Osteocyte (in vitro differentiated cells): Measurements from ENCODE around the gene AKAP6. TPM values are rescaled to one million over a fixed set of nuclear protein-coding genes. Genes with fewer than 3 reads are reported as not detected.

Experiments used
- DNase-seq: peaks from one replicate; pipeline ENCODE4 v3.0.0; 2021; ENCODE audit warnings: mixed read lengths; ENCODE audit not compliant: unreplicated experiment; ENCODE audit errors: extremely low spot score
- H3K27ac Mint-ChIP-seq: one replicate; pipeline ENCODE4 v1.8.0; 2021; ENCODE audit warnings: mild to moderate bottlenecking, mixed read lengths; ENCODE audit not compliant: unreplicated experiment
- H3K27me3 Mint-ChIP-seq: one replicate; pipeline ENCODE4 v1.8.0; 2021; ENCODE audit warnings: mixed read lengths; ENCODE audit not compliant: unreplicated experiment
- H3K36me3 Mint-ChIP-seq: one replicate; pipeline ENCODE4 v1.8.0; 2021; ENCODE audit warnings: mixed read lengths; ENCODE audit not compliant: unreplicated experiment
- H3K4me1 Mint-ChIP-seq: one replicate; pipeline ENCODE4 v1.8.0; 2021; ENCODE audit warnings: mixed read lengths; ENCODE audit not compliant: unreplicated experiment
- H3K4me3 Mint-ChIP-seq: one replicate; pipeline ENCODE4 v1.8.0; 2021; ENCODE audit warnings: mild to moderate bottlenecking, moderate library complexity, mixed read lengths; ENCODE audit not compliant: unreplicated experiment
- H3K9me3 Mint-ChIP-seq: one replicate; pipeline ENCODE4 v1.8.0; 2021; ENCODE audit warnings: mixed read lengths; ENCODE audit not compliant: unreplicated experiment
- CTCF ChIP-seq: fragments of 200-600 bp; sonication (generic); IDR thresholded peaks from 2 replicates; pipeline ENCODE4 v1.5.0; 2021; ENCODE audit warnings: antibody characterized with exemption, mild to moderate bottlenecking, moderate library complexity
- total RNA-seq: library from RNA; stranded (reverse); gene quantifications from 2 replicates; pipeline ENCODE4 v1.2.1, GENCODE V29; 2021

Gene AKAP6
- total RNA-seq, 1 donor from 2014 or later: 4.1 TPM

- no peaks in the 10 kb centered on the region for H3K9me3 Mint-ChIP-seq
- TF ChIP-seq CTCF: no peak
- H3K4me1 Mint-ChIP-seq: peaks cover 12% of the 10 kb centered on the region
- DNase-seq: no peak
- H3K27me3 Mint-ChIP-seq: no peaks in the 10 kb centered on the region
- H3K4me3 Mint-ChIP-seq: no peak overlapping the region
- no peak overlapping the region for H3K27ac Mint-ChIP-seq
- H3K36me3 Mint-ChIP-seq: no peaks in the 10 kb centered on the region
Measured at GRCh38 chr14:32403688-32404087, 74.6 kb downstream of the AKAP6 start.

DNA sequence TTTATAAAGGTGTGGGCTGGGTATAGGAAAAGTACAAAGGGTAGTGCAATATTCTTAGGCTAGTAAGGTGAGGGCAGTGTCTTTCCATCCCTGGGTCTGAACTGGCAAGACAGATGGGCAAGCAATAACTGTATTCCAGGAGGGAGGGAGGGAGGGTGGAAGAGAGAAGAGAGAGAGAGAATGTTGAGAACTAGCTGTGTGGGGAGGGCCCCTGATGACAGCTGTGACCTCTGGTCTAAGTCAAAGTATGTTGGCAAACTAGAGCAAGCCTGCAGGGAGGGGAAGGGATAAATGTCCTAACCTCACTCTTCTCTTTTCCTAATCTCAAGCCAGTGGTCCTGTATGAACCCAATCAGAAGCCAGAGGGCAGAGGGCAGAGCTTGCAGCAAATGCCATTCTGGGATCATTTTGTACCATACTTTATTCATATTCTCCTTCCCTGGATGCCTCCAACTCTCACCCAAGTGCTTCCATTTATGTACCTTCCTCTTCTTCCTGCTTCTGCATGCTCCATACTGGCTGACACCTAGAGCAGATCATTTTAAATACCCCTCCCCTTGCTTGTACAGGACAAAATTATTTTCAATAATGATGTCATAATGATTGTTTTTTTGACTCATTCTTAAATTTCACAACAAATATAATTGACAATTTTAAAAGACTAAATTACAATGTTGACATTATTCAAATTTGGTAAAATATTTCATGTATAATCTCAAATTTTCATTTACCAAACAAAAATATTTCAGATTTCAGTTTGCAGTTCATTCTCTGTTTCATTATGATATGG, 75.9 kb downstream of the AKAP6 start:
- Mint-ChIP-seq H3K36me3 (no peaks in the 10 kb centered on the region), H3K4me1 (peaks cover 12% of the 10 kb centered on the region), H3K27ac (no peak overlapping the region), H3K4me3 (no peak overlapping the region), H3K27me3 (no peaks in the 10 kb centered on the region), H3K9me3 (no peaks in the 10 kb centered on the region)
- DNase-seq: no peak
- TF ChIP-seq CTCF: no peak

- Mint-ChIP-seq H3K36me3 (no peaks in the 10 kb centered on the region), H3K4me1 (peaks cover 12% of the 10 kb centered on the region), H3K27me3 (no peaks in the 10 kb centered on the region), H3K4me3 (no peak overlapping the region), H3K9me3 (no peaks in the 10 kb centered on the region), H3K27ac (no peak overlapping the region)
- DNase-seq: no peak
- TF ChIP-seq CTCF: no peak
Measured at GRCh38 chr14:32405856-32406255, 76.8 kb downstream of the AKAP6 start.

GRCh38 chr14:32407130-32407529, 78.0 kb downstream of the AKAP6 start:
- H3K4me1 Mint-ChIP-seq: peaks cover 8% of the 10 kb centered on the region
- no peak for DNase-seq
- no peaks in the 10 kb centered on the region for H3K27me3 Mint-ChIP-seq

More at GRCh38 chr14:32407130-32407529, 78.0 kb downstream of the AKAP6 start:
- Mint-ChIP-seq H3K4me3 (no peak overlapping the region), H3K27ac (no peak overlapping the region), H3K36me3 (no peaks in the 10 kb centered on the region), H3K9me3 (no peaks in the 10 kb centered on the region)
- TF ChIP-seq CTCF: no peak
